Epithelial cell of proximal tubule (primary cell): ENCODE measurements around the gene MMAB. TPM values are rescaled to one million over a fixed set of nuclear protein-coding genes. Genes with fewer than 3 reads are reported as not detected.

ENCODE experiments used
- DNase-seq: peaks from one replicate; pipeline ENCODE4 v3.0.0-alpha.2; 2011; ENCODE audit warnings: low read depth
- H3K4me3 ChIP-seq: 2 replicates; pipeline ENCODE4 v1.5.1; 2011; ENCODE audit warnings: low read depth, mild to moderate bottlenecking, low read length
- total RNA-seq: library from RNA; depleted of rRNA; stranded (reverse); fragments of >200 nt; gene quantifications from 2 replicates; pipeline ENCODE4 v1.2.3, GENCODE V29; 2015
- TF ChIP-seq, protein P1 (sequence below): conservative IDR thresholded peaks from 2 replicates; pipeline ENCODE4 v1.5.1; 2012; ENCODE audit warnings: low read depth, mild to moderate bottlenecking, low read length

MMAB gene
- total RNA-seq, 1 donor from 2014 or later, result 33.3 TPM

DNA sequence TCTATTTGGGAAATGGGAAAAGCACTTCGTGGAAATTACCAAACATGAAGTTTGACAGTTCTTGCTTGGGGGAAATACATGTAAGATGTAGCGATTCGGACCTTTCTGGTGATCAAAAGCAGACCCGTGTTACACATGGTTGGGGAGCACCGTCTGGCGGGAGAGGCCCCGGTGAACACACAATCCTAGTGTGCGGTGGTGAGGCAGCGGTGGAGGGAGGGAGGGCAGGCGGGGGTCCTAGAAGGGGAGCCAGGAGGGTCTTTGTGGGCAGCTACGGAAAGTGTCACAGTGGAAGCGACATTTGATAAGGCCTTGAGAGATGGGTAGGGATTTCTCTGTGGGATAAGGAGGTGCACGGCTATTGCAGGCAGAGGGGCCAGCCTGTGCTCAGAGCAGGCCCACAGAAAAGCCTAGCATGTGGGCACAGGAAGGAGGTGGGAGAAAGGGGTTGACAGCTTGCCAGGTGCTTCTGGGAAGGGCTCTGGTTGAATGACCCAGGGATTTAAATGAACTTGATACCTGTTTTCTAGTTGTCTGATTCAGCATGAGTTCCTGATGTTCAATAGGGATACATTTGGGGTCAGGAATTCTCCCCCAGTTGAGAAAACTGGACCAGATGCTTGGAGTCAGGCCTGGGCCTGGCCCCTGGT lies 7.5 kb upstream of the MMAB start:
- TF ChIP-seq, protein P1, sequence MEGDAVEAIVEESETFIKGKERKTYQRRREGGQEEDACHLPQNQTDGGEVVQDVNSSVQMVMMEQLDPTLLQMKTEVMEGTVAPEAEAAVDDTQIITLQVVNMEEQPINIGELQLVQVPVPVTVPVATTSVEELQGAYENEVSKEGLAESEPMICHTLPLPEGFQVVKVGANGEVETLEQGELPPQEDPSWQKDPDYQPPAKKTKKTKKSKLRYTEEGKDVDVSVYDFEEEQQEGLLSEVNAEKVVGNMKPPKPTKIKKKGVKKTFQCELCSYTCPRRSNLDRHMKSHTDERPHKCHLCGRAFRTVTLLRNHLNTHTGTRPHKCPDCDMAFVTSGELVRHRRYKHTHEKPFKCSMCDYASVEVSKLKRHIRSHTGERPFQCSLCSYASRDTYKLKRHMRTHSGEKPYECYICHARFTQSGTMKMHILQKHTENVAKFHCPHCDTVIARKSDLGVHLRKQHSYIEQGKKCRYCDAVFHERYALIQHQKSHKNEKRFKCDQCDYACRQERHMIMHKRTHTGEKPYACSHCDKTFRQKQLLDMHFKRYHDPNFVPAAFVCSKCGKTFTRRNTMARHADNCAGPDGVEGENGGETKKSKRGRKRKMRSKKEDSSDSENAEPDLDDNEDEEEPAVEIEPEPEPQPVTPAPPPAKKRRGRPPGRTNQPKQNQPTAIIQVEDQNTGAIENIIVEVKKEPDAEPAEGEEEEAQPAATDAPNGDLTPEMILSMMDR, result no peak
- no peak overlapping the region for H3K4me3 ChIP-seq
- no peak for DNase-seq

DNA sequence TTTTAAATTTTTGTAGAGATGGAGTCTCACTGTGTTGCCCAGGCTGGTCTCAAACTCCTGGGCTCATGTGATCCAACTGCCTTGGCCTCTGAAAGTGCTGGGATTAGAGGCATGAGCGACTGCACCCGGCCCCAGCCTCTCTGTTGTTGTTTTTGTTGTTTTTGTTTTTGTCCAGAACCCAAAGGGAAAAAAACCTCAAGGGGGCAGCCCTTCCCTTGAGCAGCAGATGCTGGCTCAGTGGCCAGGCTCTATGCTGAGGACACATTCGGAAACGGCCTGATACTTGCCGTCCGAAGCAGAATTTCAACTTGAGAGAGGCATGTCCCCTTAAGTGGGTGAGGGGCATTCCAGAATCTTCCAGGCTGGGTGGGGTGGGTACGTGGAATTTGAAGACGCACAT lies 7.0 kb upstream of the MMAB start:
- H3K4me3 ChIP-seq, result no peak overlapping the region
- no peak for DNase-seq
- TF ChIP-seq, protein P1, result no peak

DNA sequence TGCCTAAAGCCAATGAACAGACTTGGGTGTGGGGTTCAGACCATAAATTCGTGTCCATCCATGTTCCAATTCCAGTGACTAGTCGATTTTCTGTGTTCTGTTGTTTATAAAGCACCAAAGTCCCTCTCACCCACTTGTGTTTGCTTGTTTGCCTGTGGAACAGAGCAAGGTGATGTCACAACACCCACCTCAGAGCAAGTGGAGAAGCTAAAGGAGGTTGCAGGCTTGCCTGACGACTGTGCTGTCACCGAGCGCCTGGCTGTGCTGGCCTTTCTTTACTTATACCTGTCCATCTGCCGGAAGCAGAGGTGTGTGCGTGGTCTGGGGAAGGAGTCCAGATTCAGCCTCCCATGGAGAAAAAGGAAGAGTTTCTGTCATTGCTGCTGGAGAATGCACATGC lies 6.3 kb upstream of the MMAB start:
- TF ChIP-seq, protein P1, result no peak
- H3K4me3 ChIP-seq, result no peak overlapping the region
- DNase-seq, result no peak

- TF ChIP-seq, protein P1, result no peak
- no peak overlapping the region for H3K4me3 ChIP-seq
- DNase-seq, result peak; percentile 84
Observed at GRCh38 chr12:109578330-109578927, 5.1 kb upstream of the MMAB start.

GRCh38 chr12:109577311-109577710 lies 4.0 kb upstream of the MMAB start:
- TF ChIP-seq, protein P1, result no peak
- H3K4me3 ChIP-seq, result no peak overlapping the region
- no peak for DNase-seq

DNA sequence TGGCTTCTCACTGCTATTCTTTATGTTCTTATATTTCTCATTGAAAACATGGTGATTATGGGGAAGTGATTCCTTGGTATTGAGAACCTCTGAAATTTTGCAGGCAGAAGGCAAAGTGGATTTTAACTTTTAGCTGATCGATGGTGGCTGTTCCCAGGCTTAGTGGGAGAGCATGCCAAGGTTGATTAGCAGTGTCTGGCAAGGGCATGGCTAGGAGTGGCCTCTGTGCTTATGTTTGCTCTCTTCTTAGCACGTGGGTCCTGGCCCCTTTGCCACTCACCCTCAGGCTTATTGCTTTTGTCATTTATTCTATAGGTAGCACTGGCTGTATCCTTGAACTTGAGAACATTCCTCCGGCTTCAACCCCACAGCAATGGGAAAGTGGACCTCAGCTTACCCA lies 2.4 kb upstream of the MMAB start:
- TF ChIP-seq, protein P1, result no peak

DNA sequence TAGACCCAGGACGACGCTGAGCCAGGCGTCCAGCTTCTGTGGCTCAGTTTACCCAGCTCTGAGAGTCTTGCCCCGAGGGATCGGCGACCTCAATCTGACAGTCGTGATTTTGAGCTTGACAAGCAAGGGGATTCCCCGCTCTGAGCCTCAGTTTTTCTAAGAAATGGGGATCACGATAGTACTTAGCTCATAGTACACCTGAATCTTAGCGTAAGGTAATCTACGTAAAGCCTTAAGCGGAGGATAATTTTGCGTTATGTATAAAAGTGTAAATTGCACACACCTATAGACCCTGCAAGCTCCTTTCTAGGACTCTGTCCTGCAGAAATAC lies 575 bp upstream of the MMAB start:
- DNase-seq, result no peak
- peak overlapping the region; percentile 88 for H3K4me3 ChIP-seq
- TF ChIP-seq, protein P1, result no peak

More for the DNA sequence above, 2.4 kb upstream of the MMAB start:
- DNase-seq, result no peak
- H3K4me3 ChIP-seq, result no peak overlapping the region
